ENCODE data around the gene ADORA1. TPM values are rescaled to one million over a fixed set of nuclear protein-coding genes. Genes with fewer than 3 reads are reported as not detected.

The ADORA1 gene
- total RNA-seq, 1 donor from 2014 or later, result 4.1 TPM

- H3K4me1 ChIP-seq, result peaks cover 12% of the 10 kb centered on the region
- no peak for DNase-seq
- intact Hi-C loops (cut with DNase I), result no loop called here
- no peak for TF ChIP-seq CTCF (IDR thresholded peaks at IDR 0.05)
- no peak overlapping the region for H3K27ac ChIP-seq
- ATAC-seq, result no peak
- H3K36me3 ChIP-seq, result no peaks in the 10 kb centered on the region
- H3K9me3 ChIP-seq, result no peaks in the 10 kb centered on the region
- no peaks in the 10 kb centered on the region for H3K27me3 ChIP-seq (ENCODE audit: low read depth)
- H3K4me3 ChIP-seq, result no peak overlapping the region
These were observed 10.5 kb downstream of the ADORA1 start for GRCh38 chr1:203138066-203138465.

DNA sequence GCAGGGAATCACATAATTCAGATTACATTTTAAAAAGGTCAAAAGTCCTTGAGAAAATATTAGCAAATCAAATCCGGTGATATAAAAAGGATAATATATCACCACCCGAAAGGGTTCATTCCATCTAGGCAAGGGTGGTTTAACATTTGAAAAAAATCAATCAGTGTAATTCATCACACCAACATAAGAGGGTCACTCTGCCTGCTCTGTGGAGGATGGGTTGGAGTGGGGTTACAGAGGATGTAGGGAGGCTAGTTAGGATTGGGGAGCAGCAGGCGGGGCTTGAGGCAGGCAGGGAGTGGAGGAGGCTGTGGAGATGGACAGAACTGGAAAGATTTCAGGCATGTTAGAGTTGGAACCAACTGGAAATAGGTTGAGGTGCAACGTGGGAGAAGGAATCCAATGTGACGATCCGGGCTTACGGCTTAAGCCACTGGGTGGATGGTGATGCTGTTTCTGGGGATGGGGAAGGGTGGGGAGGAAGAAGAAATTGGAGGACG is 12.5 kb downstream of the ADORA1 start:
- Histone ChIP-seq H3K9me3 (no peaks in the 10 kb centered on the region), H3K4me1 (no peaks in the 10 kb centered on the region), H3K27ac (no peak overlapping the region), H3K27me3 (ENCODE audit: low read depth) (no peaks in the 10 kb centered on the region), H3K36me3 (no peaks in the 10 kb centered on the region), H3K4me3 (no peak overlapping the region)
- no peak for TF ChIP-seq CTCF (IDR thresholded peaks at IDR 0.05)
- no peak for ATAC-seq
- no peak for DNase-seq
- intact Hi-C loops (cut with DNase I), result no loop called here

DNA sequence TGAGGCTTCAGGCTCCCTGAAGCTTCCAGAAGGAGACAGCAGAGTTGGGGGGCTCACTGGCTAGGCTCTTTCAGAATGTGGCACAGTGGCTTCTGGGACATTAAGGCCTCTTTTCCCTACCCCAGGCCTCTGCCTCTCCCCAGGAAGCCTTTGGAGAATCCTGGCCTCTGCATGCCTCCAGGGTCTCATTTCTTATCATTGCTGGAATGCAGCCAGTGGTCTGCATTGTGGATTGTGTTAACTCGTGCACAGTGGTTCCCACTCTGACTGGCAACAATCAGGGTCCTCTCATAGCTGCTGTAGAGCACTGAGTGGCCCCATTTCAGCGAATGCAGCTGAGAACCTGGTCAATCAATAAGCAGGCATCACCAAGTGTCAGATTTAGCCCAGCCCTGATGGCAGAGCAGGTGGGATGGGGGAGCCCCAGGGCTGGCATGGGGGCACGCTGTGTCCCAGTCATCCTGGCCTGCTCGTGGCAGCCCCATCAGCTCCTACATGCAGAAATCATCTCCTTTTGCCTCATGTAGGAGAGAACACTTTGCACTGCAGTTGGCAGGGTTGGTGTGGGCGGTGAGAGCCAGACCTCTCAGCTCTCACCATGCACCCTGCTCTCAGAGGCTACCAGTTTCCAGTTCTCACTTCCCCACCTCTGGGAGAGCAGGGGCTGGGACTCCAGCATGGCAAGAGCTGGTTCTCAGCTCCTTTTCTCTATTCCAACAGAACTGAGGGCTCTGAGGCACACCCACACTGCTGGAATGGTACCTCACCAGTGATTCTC is 13.4 kb downstream of the ADORA1 start:
- no peak for TF ChIP-seq CTCF (IDR thresholded peaks at IDR 0.05)
- H3K27ac ChIP-seq, result no peak overlapping the region
- intact Hi-C loops (cut with DNase I), result no loop called here
- ATAC-seq (no peak), DNase-seq (no peak)
- no peaks in the 10 kb centered on the region for H3K27me3 ChIP-seq (ENCODE audit: low read depth)
- no peaks in the 10 kb centered on the region for H3K9me3 ChIP-seq
- H3K36me3 ChIP-seq, result no peaks in the 10 kb centered on the region
- H3K4me1 ChIP-seq, result no peaks in the 10 kb centered on the region
- no peak overlapping the region for H3K4me3 ChIP-seq

DNA sequence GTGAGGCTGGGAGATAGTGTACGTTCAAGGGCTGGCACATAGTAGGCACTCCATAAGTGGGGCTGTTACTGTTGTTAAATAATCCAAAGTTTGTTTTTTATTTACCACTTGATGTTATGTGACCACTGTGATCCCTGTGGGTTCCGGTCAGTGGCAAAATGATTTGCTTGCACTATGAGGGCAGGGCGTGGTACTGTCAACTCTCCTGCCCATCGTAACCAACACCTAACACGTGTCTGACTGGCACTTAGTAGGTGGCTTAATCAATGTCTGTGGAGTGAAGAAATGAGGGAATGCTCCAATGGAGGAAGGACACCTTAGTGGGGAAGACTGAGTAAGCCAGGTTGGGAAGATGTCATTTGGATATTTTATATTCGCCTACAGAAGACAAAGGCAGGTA is 14.6 kb downstream of the ADORA1 start:
- ATAC-seq (no peak), DNase-seq (no peak)
- no peaks in the 10 kb centered on the region for H3K36me3 ChIP-seq
- H3K4me3 ChIP-seq, result no peak overlapping the region
- H3K27ac ChIP-seq, result no peak overlapping the region
- no peaks in the 10 kb centered on the region for H3K9me3 ChIP-seq
- no peak for TF ChIP-seq CTCF (IDR thresholded peaks at IDR 0.05)
- intact Hi-C loops (cut with DNase I), result no loop called here
- no peaks in the 10 kb centered on the region for H3K4me1 ChIP-seq
- no peaks in the 10 kb centered on the region for H3K27me3 ChIP-seq (ENCODE audit: low read depth)

GRCh38 chr1:203142684-203143408 is 15.3 kb downstream of the ADORA1 start:
- ATAC-seq (no peak), DNase-seq (no peak)
- no peak for TF ChIP-seq CTCF (IDR thresholded peaks at IDR 0.05)
- intact Hi-C loops (cut with DNase I), result no loop called here
- H3K4me3 ChIP-seq, result no peak overlapping the region
- H3K9me3 ChIP-seq, result no peaks in the 10 kb centered on the region
- H3K27me3 ChIP-seq (ENCODE audit: low read depth), result no peaks in the 10 kb centered on the region
- no peak overlapping the region for H3K27ac ChIP-seq
- H3K36me3 ChIP-seq, result no peaks in the 10 kb centered on the region
- no peaks in the 10 kb centered on the region for H3K4me1 ChIP-seq

All from lower lobe of right lung (tissue), 2 donors.